ENCODE data around the gene PROCR.

DNA sequence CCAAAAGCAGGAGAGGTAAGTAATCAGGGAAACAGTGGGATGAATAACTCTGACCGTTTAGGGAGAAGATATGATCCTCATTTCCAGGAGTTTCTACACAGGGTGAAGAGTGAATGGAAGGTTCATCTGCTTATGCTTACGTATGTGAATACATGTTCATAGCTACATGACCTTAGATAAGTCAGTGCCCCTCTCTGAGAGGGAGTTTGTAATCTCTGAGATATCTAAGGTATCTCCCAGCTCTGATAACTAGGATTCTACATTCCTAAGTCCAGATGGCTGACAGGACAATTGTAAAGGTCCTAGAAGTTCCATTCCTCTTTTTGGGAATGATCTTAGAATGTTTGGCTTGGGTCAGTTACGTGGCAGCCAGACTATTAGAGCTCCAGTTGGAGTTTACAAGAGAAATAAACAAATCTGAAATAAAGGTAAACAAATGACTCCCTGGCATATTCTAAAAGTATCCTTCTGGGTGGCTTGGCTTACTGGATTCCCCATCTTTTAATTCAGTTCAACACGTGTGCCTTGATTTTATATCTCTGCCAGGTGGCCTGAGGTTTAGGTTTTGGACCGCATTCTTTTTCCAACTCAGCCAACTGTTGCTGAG lies 15.8 kb downstream of the PROCR start:
- TF ChIP-seq, protein P1, sequence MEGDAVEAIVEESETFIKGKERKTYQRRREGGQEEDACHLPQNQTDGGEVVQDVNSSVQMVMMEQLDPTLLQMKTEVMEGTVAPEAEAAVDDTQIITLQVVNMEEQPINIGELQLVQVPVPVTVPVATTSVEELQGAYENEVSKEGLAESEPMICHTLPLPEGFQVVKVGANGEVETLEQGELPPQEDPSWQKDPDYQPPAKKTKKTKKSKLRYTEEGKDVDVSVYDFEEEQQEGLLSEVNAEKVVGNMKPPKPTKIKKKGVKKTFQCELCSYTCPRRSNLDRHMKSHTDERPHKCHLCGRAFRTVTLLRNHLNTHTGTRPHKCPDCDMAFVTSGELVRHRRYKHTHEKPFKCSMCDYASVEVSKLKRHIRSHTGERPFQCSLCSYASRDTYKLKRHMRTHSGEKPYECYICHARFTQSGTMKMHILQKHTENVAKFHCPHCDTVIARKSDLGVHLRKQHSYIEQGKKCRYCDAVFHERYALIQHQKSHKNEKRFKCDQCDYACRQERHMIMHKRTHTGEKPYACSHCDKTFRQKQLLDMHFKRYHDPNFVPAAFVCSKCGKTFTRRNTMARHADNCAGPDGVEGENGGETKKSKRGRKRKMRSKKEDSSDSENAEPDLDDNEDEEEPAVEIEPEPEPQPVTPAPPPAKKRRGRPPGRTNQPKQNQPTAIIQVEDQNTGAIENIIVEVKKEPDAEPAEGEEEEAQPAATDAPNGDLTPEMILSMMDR (IDR thresholded peaks at IDR 0.05; ENCODE audit: low read length) = no peak
- no peak for TF ChIP-seq EZH2 (optimal IDR thresholded peaks at IDR 0.05; ENCODE audit: low read depth, low read length)

Measured in MM.1S (cell line).